Astrocyte (in vitro differentiated cells and primary cell): ENCODE measurements around the gene RAD51B.

ENCODE experiments used
- CTCF ChIP-seq: IDR thresholded peaks from 2 replicates; pipeline ENCODE4 v1.5.1; 2011; ENCODE audit warnings: low read depth, mild to moderate bottlenecking, inconsistent platforms, low read length, moderate library complexity; ENCODE audit not compliant: insufficient read depth
- EZH2 ChIP-seq: IDR thresholded peaks from 2 replicates; pipeline ENCODE4 v1.6.1; 2012; ENCODE audit warnings: mild to moderate bottlenecking, low read length, inconsistent platforms; ENCODE audit not compliant: insufficient read depth

DNA sequence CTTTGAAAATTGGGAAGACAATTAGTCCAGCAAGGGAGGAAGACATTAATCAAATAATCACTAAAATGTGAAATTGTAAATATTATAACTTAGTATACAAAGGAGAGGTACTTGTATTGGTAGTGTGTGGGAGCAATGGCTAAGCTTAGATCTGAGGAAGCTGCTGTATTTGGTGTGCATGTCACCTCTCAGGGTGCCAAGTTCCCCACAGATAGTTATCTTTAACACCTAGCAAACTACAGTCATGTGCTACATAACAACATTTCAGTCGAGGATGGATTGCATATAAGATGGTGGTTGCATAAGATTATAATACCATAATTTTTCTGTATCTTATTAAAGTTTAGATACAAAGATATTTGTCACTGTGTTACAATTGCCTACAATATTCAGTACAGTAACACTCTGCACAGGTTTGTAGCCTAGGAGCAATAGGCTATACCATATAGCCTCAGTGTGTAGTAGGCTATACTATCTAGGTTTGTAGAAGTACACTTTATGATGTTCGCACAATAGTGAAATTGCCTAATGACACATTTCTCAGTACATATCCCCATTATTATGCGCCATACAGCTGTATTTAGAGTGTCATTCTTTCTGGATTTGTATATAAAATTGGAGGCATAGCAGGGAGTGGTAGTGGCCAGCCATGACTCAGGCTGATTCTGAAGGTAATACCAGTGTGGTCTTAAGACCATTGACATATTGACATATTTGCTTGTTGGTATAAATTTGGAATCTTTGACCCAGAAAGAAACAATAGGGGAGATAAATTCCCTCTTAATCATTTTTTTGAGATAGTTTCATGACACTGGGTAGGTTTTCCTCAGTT, 55.8 kb downstream of the RAD51B start:
- TF ChIP-seq CTCF (no peak), EZH2 (no peak)
